ENCODE results near the gene PHOSPHO2. TPM values are rescaled to one million over a fixed set of nuclear protein-coding genes. Genes with fewer than 3 reads are reported as not detected.
A peak's percentile ranks its signal among the peaks of the same experiment; 100 is the strongest.

Gene PHOSPHO2
- total and polyA plus RNA-seq, 9 of the 15 experiments (the other 6 are each of a cell fraction or from before 2014, with no cell fraction given), result 7.8 to 19.1 (median 11.7) TPM

GRCh38 chr2:169656164-169656563 lies 38.1 kb upstream of the PHOSPHO2 start (continued):
- TF ChIP-seq TOE1 (IDR thresholded peaks at IDR 0.05; ENCODE audit: borderline replicate concordance), result no peak
- no peak for TF ChIP-seq TOE1 (CRISPR knock-in tag; IDR thresholded peaks at IDR 0.05; ENCODE audit: borderline replicate concordance, low read depth)
- no peak for TF ChIP-seq KDM5B (IDR thresholded peaks at IDR 0.05; ENCODE audit: insufficient replicate concordance, low read depth, low read length)
- TF ChIP-seq ZNF511 (CRISPR knock-in tag; IDR thresholded peaks at IDR 0.05), result no peak
- TF ChIP-seq RBM22 (IDR thresholded peaks at IDR 0.05; ENCODE audit: low read depth, low read length, poor library complexity, severe bottlenecking), result no peak
- TF ChIP-seq MNT (conservative IDR thresholded peaks at IDR 0.05), result no peak
- TF ChIP-seq HLTF (IDR thresholded peaks at IDR 0.05), result peak; percentile 64; the same call in 1 of the 2 replicates
- TF ChIP-seq SREBF2 (CRISPR knock-in tag; IDR thresholded peaks at IDR 0.05), result no peak
- no peak for TF ChIP-seq FOXA3 (CRISPR knock-in tag; conservative IDR thresholded peaks at IDR 0.05 in 1 of 2, IDR thresholded peaks at IDR 0.05 in 1 of 2)
- no peak for TF ChIP-seq PRMT5 (CRISPR knock-in tag; IDR thresholded peaks at IDR 0.05)
- TF ChIP-seq BACH1 (tag; IDR thresholded peaks at IDR 0.05), result no peak
- 0 out of 2 replicates have a peak, but pooled peaks have one; percentile 29 for TF ChIP-seq SMARCE1 (IDR thresholded peaks at IDR 0.05)
- no peak for TF ChIP-seq SRSF7 (optimal IDR thresholded peaks at IDR 0.05; ENCODE audit: low read depth, low read length)
- TF ChIP-seq SPI1 (IDR thresholded peaks at IDR 0.05; ENCODE audit: borderline replicate concordance, low read depth, low read length), result peak; percentile 60; the same call in 1 of the 2 replicates
- peak; percentile 37 for TF ChIP-seq ZNF280A (IDR thresholded peaks at IDR 0.05; ENCODE audit: low read depth, partially characterized antibody)
- no peak for TF ChIP-seq FOXJ3 (CRISPR knock-in tag; IDR thresholded peaks at IDR 0.05)
- TF ChIP-seq, protein P1, sequence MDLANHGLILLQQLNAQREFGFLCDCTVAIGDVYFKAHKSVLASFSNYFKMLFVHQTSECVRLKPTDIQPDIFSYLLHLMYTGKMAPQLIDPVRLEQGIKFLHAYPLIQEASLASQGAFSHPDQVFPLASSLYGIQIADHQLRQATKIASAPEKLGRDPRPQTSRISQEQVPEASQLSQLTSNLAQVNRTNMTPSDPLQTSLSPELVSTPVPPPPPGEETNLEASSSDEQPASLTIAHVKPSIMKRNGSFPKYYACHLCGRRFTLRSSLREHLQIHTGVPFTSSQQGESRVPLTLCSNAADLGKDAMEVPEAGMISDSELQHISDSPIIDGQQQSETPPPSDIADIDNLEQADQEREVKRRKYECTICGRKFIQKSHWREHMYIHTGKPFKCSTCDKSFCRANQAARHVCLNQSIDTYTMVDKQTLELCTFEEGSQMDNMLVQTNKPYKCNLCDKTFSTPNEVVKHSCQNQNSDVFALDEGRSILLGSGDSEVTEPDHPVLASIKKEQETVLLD (IDR thresholded peaks at IDR 0.05), result peak; percentile 62
